Mammary epithelial cell (primary cell): ENCODE measurements around the gene RNF214.

Source experiments
- EZH2 ChIP-seq: IDR thresholded peaks from 2 replicates; pipeline ENCODE4 v1.6.1; 2012; ENCODE audit warnings: low read length, inconsistent platforms, borderline replicate concordance
- TF ChIP-seq, protein P1 (sequence below), 2 donors: IDR thresholded peaks in 1 of 2; conservative IDR thresholded peaks in 1 of 2; 2 replicates each; pipeline ENCODE4 v1.5.1; 2011 to 2012; ENCODE audit warnings: inconsistent platforms in 2 of 2, low read length in 2 of 2, mild to moderate bottlenecking in 2 of 2, control low read depth in 1 of 2, low read depth in 1 of 2; ENCODE audit not compliant: insufficient read depth in 1 of 2; ENCODE audit errors: extremely low read depth in 1 of 2

DNA sequence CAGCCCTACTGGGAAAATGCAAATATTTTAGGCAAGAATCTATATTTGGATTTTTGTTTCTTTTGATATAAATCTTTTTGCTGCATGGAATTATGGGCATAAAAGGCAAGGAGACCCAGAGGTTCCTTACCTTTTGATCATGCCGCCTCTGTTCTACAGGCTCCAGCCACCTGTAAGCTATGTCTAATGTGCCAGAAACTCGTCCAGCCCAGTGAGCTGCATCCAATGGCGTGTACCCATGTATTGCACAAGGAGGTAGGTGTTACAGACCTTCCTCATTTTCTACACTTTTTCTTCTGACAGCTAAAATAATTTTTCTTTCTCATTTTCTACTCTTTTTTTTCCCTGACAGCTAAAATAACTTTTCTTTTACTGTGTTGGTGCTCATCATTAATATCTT is 50.5 kb downstream of the RNF214 start:
- TF ChIP-seq, protein P1, sequence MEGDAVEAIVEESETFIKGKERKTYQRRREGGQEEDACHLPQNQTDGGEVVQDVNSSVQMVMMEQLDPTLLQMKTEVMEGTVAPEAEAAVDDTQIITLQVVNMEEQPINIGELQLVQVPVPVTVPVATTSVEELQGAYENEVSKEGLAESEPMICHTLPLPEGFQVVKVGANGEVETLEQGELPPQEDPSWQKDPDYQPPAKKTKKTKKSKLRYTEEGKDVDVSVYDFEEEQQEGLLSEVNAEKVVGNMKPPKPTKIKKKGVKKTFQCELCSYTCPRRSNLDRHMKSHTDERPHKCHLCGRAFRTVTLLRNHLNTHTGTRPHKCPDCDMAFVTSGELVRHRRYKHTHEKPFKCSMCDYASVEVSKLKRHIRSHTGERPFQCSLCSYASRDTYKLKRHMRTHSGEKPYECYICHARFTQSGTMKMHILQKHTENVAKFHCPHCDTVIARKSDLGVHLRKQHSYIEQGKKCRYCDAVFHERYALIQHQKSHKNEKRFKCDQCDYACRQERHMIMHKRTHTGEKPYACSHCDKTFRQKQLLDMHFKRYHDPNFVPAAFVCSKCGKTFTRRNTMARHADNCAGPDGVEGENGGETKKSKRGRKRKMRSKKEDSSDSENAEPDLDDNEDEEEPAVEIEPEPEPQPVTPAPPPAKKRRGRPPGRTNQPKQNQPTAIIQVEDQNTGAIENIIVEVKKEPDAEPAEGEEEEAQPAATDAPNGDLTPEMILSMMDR (conservative IDR thresholded peaks at IDR 0.05 in 1 of 2, IDR thresholded peaks at IDR 0.05 in 1 of 2; ENCODE audit: extremely low read depth in 1 of 2, insufficient read depth in 1 of 2, low read depth in 1 of 2, low read length in 2 of 2): no peak
- TF ChIP-seq EZH2: no peak
